ENCODE data around the gene ASIP. TPM values are rescaled to one million over a fixed set of nuclear protein-coding genes. Genes with fewer than 3 reads are reported as not detected.

ASIP gene
- total and polyA plus RNA-seq, 2 of the 13 experiments (the other 11 are each of a cell fraction or from before 2014, with no cell fraction given): not detected

DNA sequence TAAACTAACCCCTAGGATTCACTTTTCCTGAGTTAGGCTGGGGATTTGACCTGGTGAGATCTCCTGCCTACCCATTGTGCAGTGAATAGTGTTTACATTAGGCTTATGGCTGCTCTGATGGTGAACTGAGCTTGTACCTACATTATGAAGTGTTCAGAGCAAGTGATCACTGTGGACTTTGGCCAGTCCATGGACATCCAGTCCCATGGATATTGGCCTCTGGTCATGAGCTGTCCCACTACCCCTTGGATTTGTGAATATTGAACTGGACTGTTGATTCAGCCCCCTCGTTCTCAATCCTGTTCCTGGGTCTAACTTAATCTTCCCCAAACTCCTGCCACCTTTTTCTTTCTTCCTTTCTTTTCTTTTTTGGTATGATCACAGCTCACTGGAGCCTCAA is 13.8 kb downstream of the ASIP start (continued):
- TF ChIP-seq, protein P1, sequence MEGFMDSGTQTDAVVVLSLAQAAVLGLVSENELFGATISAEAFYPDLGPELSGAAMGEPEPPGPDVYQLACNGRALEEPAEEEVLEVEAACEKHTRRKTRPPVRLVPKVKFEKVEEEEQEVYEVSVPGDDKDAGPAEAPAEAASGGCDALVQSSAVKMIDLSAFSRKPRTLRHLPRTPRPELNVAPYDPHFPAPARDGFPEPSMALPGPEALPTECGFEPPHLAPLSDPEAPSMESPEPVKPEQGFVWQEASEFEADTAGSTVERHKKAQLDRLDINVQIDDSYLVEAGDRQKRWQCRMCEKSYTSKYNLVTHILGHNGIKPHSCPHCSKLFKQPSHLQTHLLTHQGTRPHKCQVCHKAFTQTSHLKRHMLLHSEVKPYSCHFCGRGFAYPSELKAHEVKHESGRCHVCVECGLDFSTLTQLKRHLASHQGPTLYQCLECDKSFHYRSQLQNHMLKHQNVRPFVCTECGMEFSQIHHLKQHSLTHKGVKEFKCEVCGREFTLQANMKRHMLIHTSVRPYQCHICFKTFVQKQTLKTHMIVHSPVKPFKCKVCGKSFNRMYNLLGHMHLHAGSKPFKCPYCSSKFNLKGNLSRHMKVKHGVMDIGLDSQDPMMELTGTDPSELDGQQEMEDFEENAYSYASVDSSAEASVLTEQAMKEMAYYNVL (CRISPR knock-in tag; IDR thresholded peaks at IDR 0.05; ENCODE audit: borderline replicate concordance): peak; percentile 43; the same call in 1 of the 2 replicates
- TF ChIP-seq XBP1 (CRISPR knock-in tag; IDR thresholded peaks at IDR 0.05): no peak
- TF ChIP-seq SAP130 (CRISPR knock-in tag; IDR thresholded peaks at IDR 0.05; ENCODE audit: low read depth): peak; percentile 69
- TF ChIP-seq, protein P2, sequence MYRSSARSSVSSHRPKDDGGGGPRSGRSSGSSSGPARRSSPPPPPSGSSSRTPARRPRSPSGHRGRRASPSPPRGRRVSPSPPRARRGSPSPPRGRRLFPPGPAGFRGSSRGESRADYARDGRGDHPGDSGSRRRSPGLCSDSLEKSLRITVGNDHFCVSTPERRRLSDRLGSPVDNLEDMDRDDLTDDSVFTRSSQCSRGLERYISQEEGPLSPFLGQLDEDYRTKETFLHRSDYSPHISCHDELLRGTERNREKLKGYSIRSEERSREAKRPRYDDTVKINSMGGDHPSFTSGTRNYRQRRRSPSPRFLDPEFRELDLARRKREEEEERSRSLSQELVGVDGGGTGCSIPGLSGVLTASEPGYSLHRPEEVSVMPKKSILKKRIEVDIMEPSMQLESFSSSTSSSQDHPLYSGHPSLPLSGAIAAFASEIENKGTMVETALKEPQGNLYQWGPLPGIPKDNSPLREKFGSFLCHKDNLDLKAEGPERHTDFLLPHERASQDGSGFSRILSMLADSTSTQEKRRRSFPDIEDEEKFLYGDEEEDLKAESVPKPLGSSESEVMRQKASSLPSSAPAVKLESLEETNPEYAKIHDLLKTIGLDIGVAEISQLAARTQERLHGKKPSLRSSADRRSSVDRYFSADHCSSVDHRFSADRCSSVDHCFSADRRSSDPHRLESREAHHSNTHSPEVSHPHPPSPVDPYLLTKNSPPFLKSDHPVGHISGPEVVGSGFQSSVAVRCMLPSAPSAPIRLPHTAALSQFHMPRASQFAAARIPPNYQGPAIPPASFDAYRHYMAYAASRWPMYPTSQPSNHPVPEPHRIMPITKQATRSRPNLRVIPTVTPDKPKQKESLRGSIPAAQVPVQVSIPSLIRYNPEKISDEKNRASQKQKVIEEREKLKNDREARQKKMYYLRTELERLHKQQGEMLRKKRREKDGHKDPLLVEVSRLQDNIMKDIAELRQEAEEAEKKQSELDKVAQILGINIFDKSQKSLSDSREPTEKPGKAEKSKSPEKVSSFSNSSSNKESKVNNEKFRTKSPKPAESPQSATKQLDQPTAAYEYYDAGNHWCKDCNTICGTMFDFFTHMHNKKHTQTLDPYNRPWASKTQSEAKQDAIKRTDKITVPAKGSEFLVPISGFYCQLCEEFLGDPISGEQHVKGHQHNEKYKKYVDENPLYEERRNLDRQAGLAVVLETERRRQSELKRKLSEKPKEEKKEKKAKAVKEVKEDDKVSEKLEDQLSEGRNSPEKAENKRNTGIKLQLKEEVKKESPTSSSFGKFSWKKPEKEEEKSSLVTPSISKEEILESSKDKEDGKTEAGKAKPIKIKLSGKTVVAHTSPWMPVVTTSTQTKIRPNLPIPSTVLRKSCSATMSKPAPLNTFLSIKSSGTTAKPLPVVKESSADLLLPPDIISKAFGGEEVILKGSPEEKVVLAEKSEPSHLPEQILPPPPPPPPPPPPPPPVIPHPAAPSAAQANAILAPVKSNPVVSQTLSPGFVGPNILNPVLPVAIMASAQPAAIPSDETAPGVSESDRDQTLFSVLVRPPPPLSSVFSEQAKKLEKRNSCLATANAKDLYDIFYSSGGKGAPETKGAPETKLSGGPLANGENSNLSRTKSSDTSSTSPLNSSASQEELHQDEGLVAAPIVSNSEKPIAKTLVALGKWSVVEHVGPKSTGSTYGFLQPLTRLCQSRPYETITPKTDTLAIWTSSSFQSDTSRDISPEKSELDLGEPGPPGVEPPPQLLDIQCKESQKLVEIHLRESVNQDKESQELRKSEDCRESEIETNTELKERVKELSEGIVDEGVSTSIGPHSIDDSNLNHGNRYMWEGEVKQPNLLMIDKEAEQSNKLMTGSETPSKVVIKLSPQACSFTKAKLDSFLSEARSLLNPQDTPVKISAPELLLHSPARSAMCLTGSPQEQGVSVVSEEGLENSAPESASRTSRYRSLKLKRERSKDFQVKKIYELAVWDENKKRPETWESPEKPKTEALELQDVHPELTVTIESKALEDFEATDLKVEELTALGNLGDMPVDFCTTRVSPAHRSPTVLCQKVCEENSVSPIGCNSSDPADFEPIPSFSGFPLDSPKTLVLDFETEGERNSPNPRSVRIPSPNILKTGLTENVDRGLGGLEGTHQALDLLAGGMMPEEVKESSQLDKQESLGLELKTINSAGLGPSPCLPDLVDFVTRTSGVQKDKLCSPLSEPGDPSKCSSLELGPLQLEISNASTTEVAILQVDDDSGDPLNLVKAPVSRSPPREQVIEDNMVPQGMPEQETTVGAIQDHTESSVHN (CRISPR knock-in tag; IDR thresholded peaks at IDR 0.05): no peak
- no peak for TF ChIP-seq ZFP1 (CRISPR knock-in tag; IDR thresholded peaks at IDR 0.05)
- no peak for TF ChIP-seq ONECUT2 (CRISPR knock-in tag; IDR thresholded peaks at IDR 0.05)
- TF ChIP-seq, protein P3, sequence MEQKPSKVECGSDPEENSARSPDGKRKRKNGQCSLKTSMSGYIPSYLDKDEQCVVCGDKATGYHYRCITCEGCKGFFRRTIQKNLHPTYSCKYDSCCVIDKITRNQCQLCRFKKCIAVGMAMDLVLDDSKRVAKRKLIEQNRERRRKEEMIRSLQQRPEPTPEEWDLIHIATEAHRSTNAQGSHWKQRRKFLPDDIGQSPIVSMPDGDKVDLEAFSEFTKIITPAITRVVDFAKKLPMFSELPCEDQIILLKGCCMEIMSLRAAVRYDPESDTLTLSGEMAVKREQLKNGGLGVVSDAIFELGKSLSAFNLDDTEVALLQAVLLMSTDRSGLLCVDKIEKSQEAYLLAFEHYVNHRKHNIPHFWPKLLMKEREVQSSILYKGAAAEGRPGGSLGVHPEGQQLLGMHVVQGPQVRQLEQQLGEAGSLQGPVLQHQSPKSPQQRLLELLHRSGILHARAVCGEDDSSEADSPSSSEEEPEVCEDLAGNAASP (CRISPR knock-in tag; IDR thresholded peaks at IDR 0.05; ENCODE audit: borderline replicate concordance): peak; percentile 58; the same call in 1 of the 2 replicates
- TF ChIP-seq ARNTL (CRISPR knock-in tag; IDR thresholded peaks at IDR 0.05): no peak
- TF ChIP-seq ZBTB7A (CRISPR knock-in tag; IDR thresholded peaks at IDR 0.05): no peak
- TF ChIP-seq, protein P4, sequence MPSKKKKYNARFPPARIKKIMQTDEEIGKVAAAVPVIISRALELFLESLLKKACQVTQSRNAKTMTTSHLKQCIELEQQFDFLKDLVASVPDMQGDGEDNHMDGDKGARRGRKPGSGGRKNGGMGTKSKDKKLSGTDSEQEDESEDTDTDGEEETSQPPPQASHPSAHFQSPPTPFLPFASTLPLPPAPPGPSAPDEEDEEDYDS (CRISPR knock-in tag; IDR thresholded peaks at IDR 0.05): no peak
- no peak for TF ChIP-seq MTF1 (CRISPR knock-in tag; IDR thresholded peaks at IDR 0.05)
- no peak for TF ChIP-seq SMARCC2 (IDR thresholded peaks at IDR 0.05)
- TF ChIP-seq ZNF569 (CRISPR knock-in tag; IDR thresholded peaks at IDR 0.05; ENCODE audit: borderline replicate concordance): no peak
- no peak for TF ChIP-seq RFXANK (CRISPR knock-in tag; IDR thresholded peaks at IDR 0.05)
- no peak for TF ChIP-seq GTF3A (CRISPR knock-in tag; conservative IDR thresholded peaks at IDR 0.05)
- peak; percentile 30; the same call in 1 of the 2 replicates for TF ChIP-seq NR2C2 (CRISPR knock-in tag; IDR thresholded peaks at IDR 0.05; ENCODE audit: borderline replicate concordance)
- TF ChIP-seq, protein P5, sequence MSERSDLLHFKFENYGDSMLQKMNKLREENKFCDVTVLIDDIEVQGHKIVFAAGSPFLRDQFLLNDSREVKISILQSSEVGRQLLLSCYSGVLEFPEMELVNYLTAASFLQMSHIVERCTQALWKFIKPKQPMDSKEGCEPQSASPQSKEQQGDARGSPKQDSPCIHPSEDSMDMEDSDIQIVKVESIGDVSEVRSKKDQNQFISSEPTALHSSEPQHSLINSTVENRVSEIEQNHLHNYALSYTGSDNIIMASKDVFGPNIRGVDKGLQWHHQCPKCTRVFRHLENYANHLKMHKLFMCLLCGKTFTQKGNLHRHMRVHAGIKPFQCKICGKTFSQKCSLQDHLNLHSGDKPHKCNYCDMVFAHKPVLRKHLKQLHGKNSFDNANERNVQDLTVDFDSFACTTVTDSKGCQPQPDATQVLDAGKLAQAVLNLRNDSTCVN (CRISPR knock-in tag; IDR thresholded peaks at IDR 0.05; ENCODE audit: borderline replicate concordance): no peak
- TF ChIP-seq SRSF9 (IDR thresholded peaks at IDR 0.05; ENCODE audit: borderline replicate concordance, insufficient read depth, low read depth, low read length, poor library complexity, severe bottlenecking): no peak

Data from HepG2 (cell line).